Stimulated activated CD8-positive, alpha-beta memory T cell treated with anti-CD3 and anti-CD28 coated beads, Interleukin-4, amount 100 ng/mL, for 1 hour (primary cell): ENCODE measurements around the gene CDCA5.

Source experiments
- DNase-seq, 2 donors: peaks; one replicate each; pipeline ENCODE4 v3.0.0-alpha.2; 2020; ENCODE audit warnings: low read depth in 2 of 2, low spot score in 1 of 2

CDCA5 gene

GRCh38 chr11:65047581-65048422 lies 36.0 kb downstream of the CDCA5 start:
- DNase-seq = no peak

DNA sequence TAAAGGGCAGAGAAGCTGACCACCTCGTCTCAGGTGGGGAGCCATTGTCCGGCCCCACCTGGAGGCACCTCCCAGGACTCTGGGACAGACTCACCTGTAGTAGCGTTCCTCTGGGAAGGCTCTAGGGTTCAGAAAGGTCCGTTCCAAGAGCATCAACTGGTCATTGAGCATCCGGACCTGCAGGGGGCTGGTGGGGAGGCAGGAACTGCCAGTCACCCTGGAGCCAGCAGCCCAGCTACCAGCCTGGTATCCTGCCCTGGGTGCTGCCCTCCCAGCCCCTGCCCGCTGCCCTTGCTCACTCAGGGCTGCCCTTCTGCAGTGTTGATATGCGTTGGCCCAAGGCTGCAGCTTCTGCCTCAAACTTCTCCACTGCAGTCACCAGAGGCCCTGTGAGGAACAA lies 38.1 kb downstream of the CDCA5 start:
- no peak for DNase-seq

DNA sequence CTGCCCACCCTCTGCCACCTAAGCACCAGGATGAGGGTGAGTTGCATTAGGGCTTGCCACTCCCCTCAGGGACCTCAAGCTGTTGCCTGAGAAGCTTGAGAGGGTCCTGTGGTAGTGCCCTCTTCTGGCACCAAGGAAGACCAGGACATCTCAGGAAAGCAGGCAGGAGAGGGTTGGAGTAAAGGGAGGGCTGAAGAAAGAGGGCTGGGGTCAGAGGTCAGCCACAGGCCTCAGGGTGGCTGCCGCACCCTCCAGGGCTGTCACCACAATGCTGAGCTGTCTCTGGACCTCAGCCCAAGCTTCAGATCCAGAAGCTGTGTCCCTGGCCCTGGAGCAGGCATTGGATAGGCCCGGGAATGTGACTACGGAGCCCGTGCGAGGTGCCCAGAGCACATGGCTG lies 38.8 kb downstream of the CDCA5 start:
- DNase-seq = no peak

DNA sequence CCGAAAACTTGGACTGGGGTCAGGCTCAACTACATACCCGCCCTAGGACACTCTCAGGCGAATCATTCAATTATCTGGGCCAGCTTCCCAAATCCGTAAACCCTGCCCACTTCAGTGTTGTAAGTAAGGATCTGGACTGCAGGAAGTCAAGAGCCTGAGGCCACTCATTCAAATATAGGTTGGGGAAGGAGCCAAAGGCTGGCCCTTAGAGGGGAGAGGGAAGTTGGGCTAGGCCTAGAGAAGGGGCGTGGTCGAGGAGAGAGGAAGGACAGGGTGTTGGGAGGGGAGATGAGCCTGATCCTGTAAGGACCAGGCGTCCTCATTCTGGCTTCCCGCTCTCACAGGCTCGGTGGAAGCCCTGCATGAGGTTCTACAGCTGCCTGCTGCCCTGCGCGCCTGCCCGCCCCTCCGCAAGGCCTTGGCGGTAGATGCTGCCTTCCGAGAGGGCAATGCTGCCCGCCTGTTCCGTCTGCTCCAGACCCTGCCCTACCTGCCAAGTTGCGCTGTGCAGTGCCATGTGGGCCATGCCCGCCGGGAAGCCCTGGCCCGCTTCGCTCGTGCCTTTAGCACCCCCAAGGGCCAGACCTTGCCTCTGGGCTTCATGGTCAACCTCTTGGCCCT lies 39.8 kb downstream of the CDCA5 start:
- DNase-seq = no peak

DNA sequence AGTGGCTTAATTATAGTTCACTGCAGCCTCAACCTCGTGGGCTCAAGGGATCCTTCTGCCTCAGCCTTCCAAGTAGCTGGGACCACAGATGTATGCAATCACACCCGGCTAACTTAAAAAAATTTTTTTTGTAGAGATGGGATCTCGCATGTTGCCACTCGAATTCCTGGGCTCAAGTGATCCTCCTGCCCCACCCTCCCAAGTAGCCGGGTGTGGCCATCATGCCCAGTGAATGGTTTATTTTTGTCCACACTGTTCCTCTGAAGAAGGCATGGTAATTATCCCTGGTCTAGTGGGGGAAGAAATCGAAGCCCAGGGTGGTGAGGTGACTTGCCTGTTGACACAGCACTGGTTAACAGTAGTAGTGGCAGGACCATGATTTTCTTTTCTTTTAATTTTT lies 40.9 kb downstream of the CDCA5 start:
- DNase-seq = no peak

- DNase-seq = peak; percentile 51 to 73
Measured at GRCh38 chr11:65040847-65041622, 42.8 kb downstream of the CDCA5 start, which contains the start of gene SAC3D1. Gene SAC3D1, plus strand, starts transcription at chr11:65041210. Its CDS starts 83 bp downstream, at chr11:65041293.

DNA sequence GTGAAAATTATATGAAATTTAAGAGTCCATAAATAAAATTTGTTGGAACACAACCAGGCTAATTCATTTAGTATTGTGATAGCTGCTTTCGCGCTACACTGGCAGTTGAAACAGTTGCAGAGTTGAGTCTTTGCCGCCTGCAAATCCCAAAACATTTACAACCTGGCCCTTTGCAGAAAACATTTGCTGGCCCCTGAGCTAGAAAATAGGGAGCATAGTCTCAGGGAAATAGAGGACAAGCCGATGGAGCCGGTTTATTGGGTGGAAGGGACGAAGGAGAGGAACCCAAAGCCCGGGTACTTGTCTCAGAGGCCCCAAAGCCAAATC lies 43.4 kb downstream of the CDCA5 start:
- no peak for DNase-seq

- DNase-seq = no peak
Measured at GRCh38 chr11:65036931-65037330, 46.9 kb downstream of the CDCA5 start.

GRCh38 chr11:65035579-65035978 lies 48.3 kb downstream of the CDCA5 start:
- DNase-seq = no peak

- no peak for DNase-seq
Measured at GRCh38 chr11:65034423-65034822, 49.4 kb downstream of the CDCA5 start.

- no peak for DNase-seq
Measured at GRCh38 chr11:65032216-65032615, 51.6 kb downstream of the CDCA5 start.
